PC-9 (cell line): ENCODE data around the gene MAPK1.

Source experiments
- CTCF ChIP-seq: fragments of 200-600 bp; sonication (generic); conservative IDR thresholded peaks from 2 replicates; pipeline ENCODE4 v1.6.1; 2017; ENCODE audit warnings: mixed run types, antibody characterized with exemption, mild to moderate bottlenecking, moderate library complexity
- EZH2 ChIP-seq: fragments of 200-600 bp; sonication (generic); IDR thresholded peaks from 2 replicates; pipeline ENCODE4 v1.8.0; 2017; ENCODE audit warnings: antibody characterized with exemption, low read depth

DNA sequence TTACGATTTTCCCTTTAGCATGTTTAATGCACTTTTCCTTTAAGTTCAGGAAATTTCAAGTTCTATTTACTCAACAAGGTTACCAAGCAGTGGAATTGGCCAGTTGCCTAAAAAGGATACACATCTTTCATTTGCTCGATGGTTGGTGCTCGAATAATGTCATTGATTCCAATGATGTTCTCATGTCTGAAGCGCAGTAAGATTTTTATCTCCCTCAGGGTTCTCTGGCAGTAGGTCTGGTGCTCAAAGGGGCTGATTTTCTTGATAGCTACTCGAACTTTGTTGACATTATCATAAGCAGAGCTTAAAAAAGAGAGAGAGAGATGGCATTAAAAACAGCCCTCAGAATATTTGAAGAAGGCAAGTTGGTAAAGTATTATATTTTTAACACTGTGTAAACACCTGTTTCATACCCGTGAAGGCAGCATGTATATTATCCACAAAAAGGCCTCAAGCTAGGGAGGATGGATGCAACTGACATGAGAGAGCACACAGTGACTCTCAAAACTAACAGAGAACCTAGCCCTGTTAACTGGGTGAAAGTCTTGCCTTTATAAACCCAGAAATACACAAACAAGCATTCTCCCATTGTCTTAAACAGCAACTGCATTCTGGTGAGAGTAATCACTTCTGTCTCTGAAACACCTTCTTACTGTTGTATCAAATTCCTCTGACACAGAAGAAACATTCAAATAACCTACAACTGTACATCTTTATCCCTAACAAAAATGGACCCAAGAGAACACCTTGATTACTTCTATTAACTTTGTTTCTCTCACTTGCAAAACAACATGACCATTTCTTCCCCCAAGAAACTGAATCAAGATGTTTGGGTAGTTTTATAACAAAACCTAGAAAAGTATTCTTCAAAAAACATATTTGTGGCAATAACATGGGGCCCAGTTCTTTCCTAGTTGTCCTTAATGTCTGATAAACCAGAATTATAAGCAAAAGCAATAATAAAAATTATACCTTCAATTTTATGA lies 59.6 kb downstream of the MAPK1 start:
- TF ChIP-seq CTCF (no peak), EZH2 (no peak)
